HUES64 (cell line): ENCODE measurements around the gene TMEM26.
"Not testable (repeated sequence)": the region's sequence is repeated elsewhere in the genome, so short reads cannot be mapped to it uniquely, and the experiment has no call there.

ENCODE experiments used
- H3K27ac ChIP-seq: 2 replicates; pipeline ENCODE4 v1.7.0; 2013; ENCODE audit warnings: low read depth, low read length, inconsistent platforms
- H3K27me3 ChIP-seq: 2 replicates; pipeline ENCODE4 v1.6.1; 2013; ENCODE audit warnings: mild to moderate bottlenecking, low read length; ENCODE audit not compliant: insufficient read depth
- H3K36me3 ChIP-seq: 2 replicates; pipeline ENCODE4 v1.6.1; 2013; ENCODE audit warnings: mild to moderate bottlenecking, low read length; ENCODE audit not compliant: insufficient read depth
- H3K4me1 ChIP-seq: 2 replicates; pipeline ENCODE4 v1.6.1; 2013; ENCODE audit warnings: mild to moderate bottlenecking, low read length, moderate library complexity; ENCODE audit not compliant: insufficient read depth
- H3K4me3 ChIP-seq: 2 replicates; pipeline ENCODE4 v1.5.1; 2013; ENCODE audit warnings: mild to moderate bottlenecking, low read length, moderate library complexity
- H3K9ac ChIP-seq: 2 replicates; pipeline ENCODE4 v1.6.1; 2013; ENCODE audit warnings: mild to moderate bottlenecking, low read depth, low read length
- H3K9me3 ChIP-seq: 2 replicates; pipeline ENCODE4 v1.6.1; 2013; ENCODE audit warnings: low read depth, low read length; ENCODE audit not compliant: insufficient read depth
- WGBS: fragments of 150-250, 120-280 bp; methylation state at CpG from one replicate; pipeline ENCODE4 v1.1.7; 2013; ENCODE audit warnings: missing lambda C conversion rate; 5-methylcytosine and 5-hydroxymethylcytosine counted together

Gene TMEM26

GRCh38 chr10:61398366-61399129, 54.6 kb downstream of the TMEM26 start:
- H3K27ac ChIP-seq = no peak overlapping the region
- no peak overlapping the region for H3K9ac ChIP-seq
- no peaks in the 10 kb centered on the region for H3K9me3 ChIP-seq

DNA sequence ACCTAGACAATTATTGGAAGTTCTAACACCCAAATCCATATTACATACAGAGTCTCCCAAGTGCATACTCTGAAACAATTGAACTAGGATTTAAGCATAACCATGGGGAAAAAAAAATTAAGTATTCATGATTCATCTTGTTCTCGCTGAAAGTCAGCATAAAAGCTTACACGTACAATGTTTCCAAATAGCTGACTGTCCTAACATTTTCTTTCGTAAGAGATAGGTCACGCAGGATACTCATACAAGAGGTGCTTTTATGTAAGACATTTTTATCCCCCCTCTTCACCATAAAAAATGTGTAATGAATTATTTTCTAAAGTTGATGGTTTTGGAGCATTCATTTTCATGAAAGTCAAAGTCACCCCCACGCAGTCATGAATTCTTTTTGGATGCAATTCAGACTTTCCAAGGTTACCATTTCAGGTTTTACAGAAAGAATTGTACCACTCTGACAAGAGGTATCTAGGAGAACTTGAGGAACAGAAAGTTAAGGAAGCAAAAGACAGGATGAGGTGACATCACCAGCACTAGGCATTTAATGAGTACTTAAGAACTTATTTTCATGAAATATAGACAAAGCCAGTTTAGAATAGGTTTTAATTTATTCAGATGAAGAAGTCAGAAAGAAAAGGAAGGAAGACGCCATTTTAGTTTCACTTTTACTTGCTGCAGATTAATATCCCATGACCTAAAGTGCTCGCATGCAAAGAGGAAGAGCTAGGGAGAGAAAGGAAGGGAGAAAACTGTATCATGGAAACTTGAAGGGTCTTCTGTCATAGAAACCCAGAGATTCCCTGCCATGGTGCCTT, 55.8 kb downstream of the TMEM26 start:
- WGBS = 95% methylated on average over 7 of the region's 7 CpGs
- H3K4me3 ChIP-seq = no peak overlapping the region
- no peaks in the 10 kb centered on the region for H3K4me1 ChIP-seq
- H3K27me3 ChIP-seq = no peaks in the 10 kb centered on the region
- no peaks in the 10 kb centered on the region for H3K9me3 ChIP-seq
- H3K9ac ChIP-seq = no peak overlapping the region
- H3K36me3 ChIP-seq = no peaks in the 10 kb centered on the region
- no peak overlapping the region for H3K27ac ChIP-seq

More at GRCh38 chr10:61398366-61399129, 54.6 kb downstream of the TMEM26 start:
- no peaks in the 10 kb centered on the region for H3K36me3 ChIP-seq
- no peaks in the 10 kb centered on the region for H3K27me3 ChIP-seq
- 90% methylated on average over 2 of the region's 2 CpGs for WGBS
- H3K4me3 ChIP-seq = no peak overlapping the region
- no peaks in the 10 kb centered on the region for H3K4me1 ChIP-seq

- Histone ChIP-seq H3K9me3 (no peaks in the 10 kb centered on the region), H3K4me1 (no peaks in the 10 kb centered on the region), H3K27me3 (no peaks in the 10 kb centered on the region), H3K4me3 (no peak overlapping the region), H3K9ac (no peak overlapping the region), H3K27ac (no peak overlapping the region), H3K36me3 (no peaks in the 10 kb centered on the region)
- WGBS = no CpG with 5 or more reads among the region's 3 CpGs
Observed at GRCh38 chr10:61391281-61391680, 61.9 kb downstream of the TMEM26 start.

DNA sequence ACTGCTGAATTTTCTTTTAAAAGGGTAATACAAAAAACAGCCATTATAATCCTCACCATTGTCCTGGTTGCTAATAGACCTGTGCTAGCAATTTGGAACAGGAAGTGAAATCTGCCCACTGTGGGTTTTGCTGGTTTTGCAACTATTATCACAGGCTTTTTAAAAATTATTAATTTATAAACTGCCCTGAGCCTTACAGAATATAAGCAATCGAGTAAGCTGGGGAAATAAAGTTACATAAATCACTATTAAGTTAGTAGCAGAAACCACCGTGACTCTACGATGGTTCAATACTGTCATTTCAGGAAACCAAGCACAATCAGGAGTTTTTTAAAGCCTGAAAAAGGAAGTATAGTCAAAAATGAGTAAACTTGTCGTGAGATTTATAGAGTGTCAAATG, 62.3 kb downstream of the TMEM26 start:
- Histone ChIP-seq H3K9ac (no peak overlapping the region), H3K27ac (no peak overlapping the region), H3K4me3 (no peak overlapping the region), H3K36me3 (no peaks in the 10 kb centered on the region), H3K9me3 (no peaks in the 10 kb centered on the region), H3K4me1 (no peaks in the 10 kb centered on the region), H3K27me3 (no peaks in the 10 kb centered on the region)
- WGBS = 91% methylated on average over 3 of the region's 4 CpGs

DNA sequence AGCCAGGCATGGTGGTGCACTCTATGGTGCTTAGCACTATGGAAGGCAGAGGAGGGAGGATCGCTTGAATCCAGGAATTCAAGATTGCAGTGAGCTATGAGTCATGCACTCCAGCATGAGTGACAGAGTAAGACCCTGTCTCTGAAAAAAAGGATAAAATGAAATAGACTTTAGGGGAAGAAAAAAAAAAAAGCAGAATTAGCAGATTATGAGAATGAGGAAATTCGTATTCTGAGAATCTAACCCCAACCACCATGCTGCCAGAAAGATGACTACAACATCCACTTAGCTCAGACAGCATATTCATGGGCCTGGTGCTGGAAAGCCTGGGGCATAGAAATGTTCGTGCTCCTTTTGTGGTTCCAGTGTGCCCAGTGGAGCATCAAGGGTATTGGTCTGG, 63.3 kb downstream of the TMEM26 start:
- no peak overlapping the region for H3K9ac ChIP-seq

GRCh38 chr10:61388986-61389385, 64.2 kb downstream of the TMEM26 start:
- not testable (repeated sequence) for H3K27ac ChIP-seq, H3K36me3 ChIP-seq, H3K4me3 ChIP-seq, H3K4me1 ChIP-seq, H3K9ac ChIP-seq, H3K27me3 ChIP-seq, H3K9me3 ChIP-seq
- WGBS = 97% methylated on average over 6 of the region's 6 CpGs

More for the DNA sequence above, 63.3 kb downstream of the TMEM26 start:
- H3K27me3 ChIP-seq = no peaks in the 10 kb centered on the region
- H3K9me3 ChIP-seq = no peaks in the 10 kb centered on the region
- no peaks in the 10 kb centered on the region for H3K36me3 ChIP-seq
- H3K4me3 ChIP-seq = no peak overlapping the region
- 91% methylated on average over 3 of the region's 3 CpGs for WGBS
- H3K4me1 ChIP-seq = no peaks in the 10 kb centered on the region
- H3K27ac ChIP-seq = no peak overlapping the region

DNA sequence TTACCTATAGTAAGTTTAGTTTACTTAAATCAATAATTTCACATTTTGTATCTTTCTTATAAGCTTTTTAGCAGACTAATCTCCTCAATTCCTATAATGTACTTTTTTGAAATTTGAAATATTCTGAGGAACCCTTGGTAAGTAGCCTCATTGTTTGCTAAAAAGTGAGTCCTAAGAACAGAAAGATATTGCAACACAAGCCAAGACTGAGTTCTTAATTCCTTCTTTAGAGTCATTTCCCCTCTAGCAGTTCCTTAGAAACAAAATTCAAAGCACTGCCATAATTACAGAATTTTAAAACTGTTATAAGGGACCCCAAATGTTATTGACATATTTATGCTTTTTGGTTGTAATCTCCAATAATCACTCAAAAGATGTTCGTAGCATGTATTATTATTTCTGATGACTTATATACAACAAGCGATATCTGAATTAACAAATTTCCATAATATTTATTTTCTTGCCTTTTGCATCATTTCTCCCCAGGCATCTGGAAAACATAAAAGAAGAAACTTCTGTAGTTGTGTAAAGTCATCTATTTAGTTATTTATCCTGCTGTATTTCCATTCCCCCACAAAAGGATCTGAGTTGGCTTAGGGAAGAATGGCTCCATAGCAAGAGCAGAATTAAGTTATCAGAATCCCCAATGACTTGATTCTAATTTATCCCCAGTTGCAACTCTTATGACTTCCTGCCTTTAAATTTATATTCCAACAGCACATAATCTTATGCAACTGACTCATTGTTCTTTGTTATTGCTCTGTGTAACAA, 67.8 kb downstream of the TMEM26 start:
- Histone ChIP-seq H3K36me3 (no peaks in the 10 kb centered on the region), H3K4me3 (no peak overlapping the region)
- WGBS = 80% methylated on average over 1 of the region's 2 CpGs

GRCh38 chr10:61381153-61381552, 72.0 kb downstream of the TMEM26 start:
- H3K27ac ChIP-seq, H3K4me1 ChIP-seq, H3K36me3 ChIP-seq, H3K27me3 ChIP-seq, H3K4me3 ChIP-seq, H3K9me3 ChIP-seq, H3K9ac ChIP-seq: not testable (repeated sequence)
- WGBS = 90% methylated on average over 2 of the region's 3 CpGs

More for the DNA sequence above, 67.8 kb downstream of the TMEM26 start:
- H3K9me3 ChIP-seq = no peaks in the 10 kb centered on the region
- no peak overlapping the region for H3K27ac ChIP-seq
- H3K27me3 ChIP-seq = no peaks in the 10 kb centered on the region
- H3K4me1 ChIP-seq = no peaks in the 10 kb centered on the region
- no peak overlapping the region for H3K9ac ChIP-seq

- Histone ChIP-seq H3K27ac (no peak overlapping the region), H3K9me3 (no peaks in the 10 kb centered on the region), H3K36me3 (no peaks in the 10 kb centered on the region), H3K4me3 (no peak overlapping the region), H3K27me3 (no peaks in the 10 kb centered on the region), H3K9ac (no peak overlapping the region), H3K4me1 (no peaks in the 10 kb centered on the region)
- WGBS = 98% methylated on average over 7 of the region's 7 CpGs
Observed at GRCh38 chr10:61378865-61379264, 74.3 kb downstream of the TMEM26 start.

- Histone ChIP-seq H3K9me3 (no peaks in the 10 kb centered on the region), H3K4me1 (no peaks in the 10 kb centered on the region), H3K9ac (no peak overlapping the region), H3K4me3 (no peak overlapping the region), H3K27ac (no peak overlapping the region), H3K36me3 (no peaks in the 10 kb centered on the region), H3K27me3 (no peaks in the 10 kb centered on the region)
- WGBS = 97% methylated on average over 23 of the region's 23 CpGs
Observed at GRCh38 chr10:61376908-61377368, 76.2 kb downstream of the TMEM26 start.

DNA sequence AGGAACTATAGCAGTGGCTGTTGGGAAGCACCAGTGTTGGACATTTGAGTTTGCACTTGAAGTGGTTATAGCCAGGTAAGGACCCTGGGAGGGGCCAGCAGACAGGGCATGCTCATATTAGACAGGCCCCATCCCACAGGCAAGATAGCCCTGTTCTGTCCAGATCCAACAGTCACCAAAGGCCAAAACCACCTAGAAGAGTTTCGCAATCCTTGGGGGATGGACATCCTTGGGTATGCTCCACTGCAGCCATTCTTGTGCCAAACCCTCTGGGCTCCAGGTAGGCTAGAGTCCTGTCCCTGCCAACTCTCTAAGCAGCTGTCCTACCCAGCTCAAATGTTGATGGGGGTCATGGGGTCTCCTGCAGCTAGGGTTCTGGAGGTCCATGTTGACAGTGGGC, 76.8 kb downstream of the TMEM26 start:
- Histone ChIP-seq H3K4me1 (no peaks in the 10 kb centered on the region), H3K9me3 (no peaks in the 10 kb centered on the region), H3K4me3 (no peak overlapping the region), H3K27ac (no peak overlapping the region), H3K9ac (no peak overlapping the region), H3K27me3 (no peaks in the 10 kb centered on the region), H3K36me3 (no peaks in the 10 kb centered on the region)
- 96% methylated on average over 1 of the region's 1 CpG for WGBS
